Measurements from ENCODE around the gene ACAP3. TPM values are rescaled to one million over a fixed set of nuclear protein-coding genes. Genes with fewer than 3 reads are reported as not detected.

The ACAP3 gene
- total and polyA plus RNA-seq, 2 experiments from 2014 or later = 8.1 to 31.9 TPM

DNA sequence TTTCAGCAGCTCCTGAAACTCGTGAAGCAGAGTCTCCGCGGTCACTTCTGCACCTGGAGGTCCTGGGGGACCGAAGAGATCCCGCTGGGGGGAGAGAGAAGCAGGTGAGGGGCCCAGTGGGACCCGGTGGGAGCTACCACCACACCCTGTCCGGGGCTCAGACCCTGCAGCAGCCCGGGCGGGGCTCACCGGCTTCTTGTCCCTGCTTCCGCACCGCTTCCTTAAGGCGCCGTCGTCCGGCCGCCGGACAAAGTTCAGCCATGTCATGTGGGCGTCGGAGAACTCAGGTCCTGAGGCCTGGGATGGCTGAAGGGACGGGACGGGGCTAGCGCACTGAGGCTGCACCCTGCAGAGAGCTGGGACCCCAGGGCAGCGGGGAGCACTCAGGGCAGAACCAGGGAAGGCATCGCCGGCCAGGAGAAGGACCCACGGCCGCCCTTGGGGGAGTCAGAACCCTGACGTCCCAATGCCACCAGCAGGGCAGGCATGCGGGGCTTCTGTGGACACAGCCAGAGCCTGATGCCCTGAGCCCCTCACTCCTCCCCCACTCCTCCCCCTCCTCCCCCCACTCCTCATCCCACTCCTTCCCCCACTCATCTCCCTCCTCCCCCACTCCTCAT lies 63.4 kb downstream of the ACAP3 start:
- H3K27me3 ChIP-seq (ENCODE audit: insufficient read depth) = peaks cover 10% of the 10 kb centered on the region; the same call in 1 of the 2 replicates

More for the DNA sequence above, 63.4 kb downstream of the ACAP3 start:
- H3K9me3 Mint-ChIP-seq = no peaks in the 10 kb centered on the region
- Histone ChIP-seq H3K4me2 (no peak overlapping the region), H3K36me3 (ENCODE audit: insufficient read depth) (no peaks in the 10 kb centered on the region), H4K20me1 (replicated peaks; ENCODE audit: insufficient read depth) (no peaks in the 10 kb centered on the region), H3K4me1 (ENCODE audit: insufficient read depth) (peaks cover 3% of the 10 kb centered on the region; the same call in 1 of the 2 replicates), H3K79me2 (replicated peaks; ENCODE audit: insufficient read depth) (no peaks in the 10 kb centered on the region), H3F3A (replicated peaks; ENCODE audit: low read depth) (no peaks in the 10 kb centered on the region), H3K9me2 (ENCODE audit: insufficient read depth) (no peaks in the 10 kb centered on the region), H3K27ac (ENCODE audit: low read depth) (no peak overlapping the region), H3K4me3 (no peak overlapping the region), H2AFZ (no peak overlapping the region)
- TF ChIP-seq POLR2AphosphoS5 (IDR thresholded peaks at IDR 0.05; ENCODE audit: low read depth) = no peak
- TF ChIP-seq, protein P1, sequence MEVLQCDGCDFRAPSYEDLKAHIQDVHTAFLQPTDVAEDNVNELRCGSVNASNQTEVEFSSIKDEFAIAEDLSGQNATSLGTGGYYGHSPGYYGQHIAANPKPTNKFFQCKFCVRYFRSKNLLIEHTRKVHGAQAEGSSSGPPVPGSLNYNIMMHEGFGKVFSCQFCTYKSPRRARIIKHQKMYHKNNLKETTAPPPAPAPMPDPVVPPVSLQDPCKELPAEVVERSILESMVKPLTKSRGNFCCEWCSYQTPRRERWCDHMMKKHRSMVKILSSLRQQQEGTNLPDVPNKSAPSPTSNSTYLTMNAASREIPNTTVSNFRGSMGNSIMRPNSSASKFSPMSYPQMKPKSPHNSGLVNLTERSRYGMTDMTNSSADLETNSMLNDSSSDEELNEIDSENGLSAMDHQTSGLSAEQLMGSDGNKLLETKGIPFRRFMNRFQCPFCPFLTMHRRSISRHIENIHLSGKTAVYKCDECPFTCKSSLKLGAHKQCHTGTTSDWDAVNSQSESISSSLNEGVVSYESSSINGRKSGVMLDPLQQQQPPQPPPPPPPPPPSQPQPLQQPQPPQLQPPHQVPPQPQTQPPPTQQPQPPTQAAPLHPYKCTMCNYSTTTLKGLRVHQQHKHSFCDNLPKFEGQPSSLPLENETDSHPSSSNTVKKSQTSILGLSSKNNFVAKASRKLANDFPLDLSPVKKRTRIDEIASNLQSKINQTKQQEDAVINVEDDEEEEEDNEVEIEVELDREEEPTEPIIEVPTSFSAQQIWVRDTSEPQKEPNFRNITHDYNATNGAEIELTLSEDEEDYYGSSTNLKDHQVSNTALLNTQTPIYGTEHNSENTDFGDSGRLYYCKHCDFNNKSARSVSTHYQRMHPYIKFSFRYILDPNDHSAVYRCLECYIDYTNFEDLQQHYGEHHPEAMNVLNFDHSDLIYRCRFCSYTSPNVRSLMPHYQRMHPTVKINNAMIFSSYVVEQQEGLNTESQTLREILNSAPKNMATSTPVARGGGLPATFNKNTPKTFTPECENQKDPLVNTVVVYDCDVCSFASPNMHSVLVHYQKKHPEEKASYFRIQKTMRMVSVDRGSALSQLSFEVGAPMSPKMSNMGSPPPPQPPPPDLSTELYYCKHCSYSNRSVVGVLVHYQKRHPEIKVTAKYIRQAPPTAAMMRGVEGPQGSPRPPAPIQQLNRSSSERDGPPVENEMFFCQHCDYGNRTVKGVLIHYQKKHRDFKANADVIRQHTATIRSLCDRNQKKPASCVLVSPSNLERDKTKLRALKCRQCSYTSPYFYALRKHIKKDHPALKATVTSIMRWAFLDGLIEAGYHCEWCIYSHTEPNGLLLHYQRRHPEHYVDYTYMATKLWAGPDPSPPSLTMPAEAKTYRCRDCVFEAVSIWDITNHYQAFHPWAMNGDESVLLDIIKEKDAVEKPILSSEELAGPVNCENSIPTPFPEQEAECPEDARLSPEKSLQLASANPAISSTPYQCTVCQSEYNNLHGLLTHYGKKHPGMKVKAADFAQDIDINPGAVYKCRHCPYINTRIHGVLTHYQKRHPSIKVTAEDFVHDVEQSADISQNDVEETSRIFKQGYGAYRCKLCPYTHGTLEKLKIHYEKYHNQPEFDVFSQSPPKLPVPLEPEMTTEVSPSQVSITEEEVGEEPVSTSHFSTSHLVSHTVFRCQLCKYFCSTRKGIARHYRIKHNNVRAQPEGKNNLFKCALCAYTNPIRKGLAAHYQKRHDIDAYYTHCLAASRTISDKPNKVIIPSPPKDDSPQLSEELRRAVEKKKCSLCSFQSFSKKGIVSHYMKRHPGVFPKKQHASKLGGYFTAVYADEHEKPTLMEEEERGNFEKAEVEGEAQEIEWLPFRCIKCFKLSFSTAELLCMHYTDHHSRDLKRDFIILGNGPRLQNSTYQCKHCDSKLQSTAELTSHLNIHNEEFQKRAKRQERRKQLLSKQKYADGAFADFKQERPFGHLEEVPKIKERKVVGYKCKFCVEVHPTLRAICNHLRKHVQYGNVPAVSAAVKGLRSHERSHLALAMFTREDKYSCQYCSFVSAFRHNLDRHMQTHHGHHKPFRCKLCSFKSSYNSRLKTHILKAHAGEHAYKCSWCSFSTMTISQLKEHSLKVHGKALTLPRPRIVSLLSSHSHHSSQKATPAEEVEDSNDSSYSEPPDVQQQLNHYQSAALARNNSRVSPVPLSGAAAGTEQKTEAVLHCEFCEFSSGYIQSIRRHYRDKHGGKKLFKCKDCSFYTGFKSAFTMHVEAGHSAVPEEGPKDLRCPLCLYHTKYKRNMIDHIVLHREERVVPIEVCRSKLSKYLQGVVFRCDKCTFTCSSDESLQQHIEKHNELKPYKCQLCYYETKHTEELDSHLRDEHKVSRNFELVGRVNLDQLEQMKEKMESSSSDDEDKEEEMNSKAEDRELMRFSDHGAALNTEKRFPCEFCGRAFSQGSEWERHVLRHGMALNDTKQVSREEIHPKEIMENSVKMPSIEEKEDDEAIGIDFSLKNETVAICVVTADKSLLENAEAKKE (CRISPR knock-in tag; IDR thresholded peaks at IDR 0.05) = no peak
- no peak for TF ChIP-seq CREB1 (CRISPR knock-in tag; IDR thresholded peaks at IDR 0.05; ENCODE audit: low read depth)
- no peak for TF ChIP-seq STAT1 (IDR thresholded peaks at IDR 0.05; ENCODE audit: unreplicated experiment)
- TF ChIP-seq, protein P2, sequence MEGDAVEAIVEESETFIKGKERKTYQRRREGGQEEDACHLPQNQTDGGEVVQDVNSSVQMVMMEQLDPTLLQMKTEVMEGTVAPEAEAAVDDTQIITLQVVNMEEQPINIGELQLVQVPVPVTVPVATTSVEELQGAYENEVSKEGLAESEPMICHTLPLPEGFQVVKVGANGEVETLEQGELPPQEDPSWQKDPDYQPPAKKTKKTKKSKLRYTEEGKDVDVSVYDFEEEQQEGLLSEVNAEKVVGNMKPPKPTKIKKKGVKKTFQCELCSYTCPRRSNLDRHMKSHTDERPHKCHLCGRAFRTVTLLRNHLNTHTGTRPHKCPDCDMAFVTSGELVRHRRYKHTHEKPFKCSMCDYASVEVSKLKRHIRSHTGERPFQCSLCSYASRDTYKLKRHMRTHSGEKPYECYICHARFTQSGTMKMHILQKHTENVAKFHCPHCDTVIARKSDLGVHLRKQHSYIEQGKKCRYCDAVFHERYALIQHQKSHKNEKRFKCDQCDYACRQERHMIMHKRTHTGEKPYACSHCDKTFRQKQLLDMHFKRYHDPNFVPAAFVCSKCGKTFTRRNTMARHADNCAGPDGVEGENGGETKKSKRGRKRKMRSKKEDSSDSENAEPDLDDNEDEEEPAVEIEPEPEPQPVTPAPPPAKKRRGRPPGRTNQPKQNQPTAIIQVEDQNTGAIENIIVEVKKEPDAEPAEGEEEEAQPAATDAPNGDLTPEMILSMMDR (conservative IDR thresholded peaks at IDR 0.05; ENCODE audit: low read depth in 2 of 2) = no peak
- no peak for TF ChIP-seq ZNF114 (CRISPR knock-in tag; IDR thresholded peaks at IDR 0.05)
- TF ChIP-seq, protein P3, sequence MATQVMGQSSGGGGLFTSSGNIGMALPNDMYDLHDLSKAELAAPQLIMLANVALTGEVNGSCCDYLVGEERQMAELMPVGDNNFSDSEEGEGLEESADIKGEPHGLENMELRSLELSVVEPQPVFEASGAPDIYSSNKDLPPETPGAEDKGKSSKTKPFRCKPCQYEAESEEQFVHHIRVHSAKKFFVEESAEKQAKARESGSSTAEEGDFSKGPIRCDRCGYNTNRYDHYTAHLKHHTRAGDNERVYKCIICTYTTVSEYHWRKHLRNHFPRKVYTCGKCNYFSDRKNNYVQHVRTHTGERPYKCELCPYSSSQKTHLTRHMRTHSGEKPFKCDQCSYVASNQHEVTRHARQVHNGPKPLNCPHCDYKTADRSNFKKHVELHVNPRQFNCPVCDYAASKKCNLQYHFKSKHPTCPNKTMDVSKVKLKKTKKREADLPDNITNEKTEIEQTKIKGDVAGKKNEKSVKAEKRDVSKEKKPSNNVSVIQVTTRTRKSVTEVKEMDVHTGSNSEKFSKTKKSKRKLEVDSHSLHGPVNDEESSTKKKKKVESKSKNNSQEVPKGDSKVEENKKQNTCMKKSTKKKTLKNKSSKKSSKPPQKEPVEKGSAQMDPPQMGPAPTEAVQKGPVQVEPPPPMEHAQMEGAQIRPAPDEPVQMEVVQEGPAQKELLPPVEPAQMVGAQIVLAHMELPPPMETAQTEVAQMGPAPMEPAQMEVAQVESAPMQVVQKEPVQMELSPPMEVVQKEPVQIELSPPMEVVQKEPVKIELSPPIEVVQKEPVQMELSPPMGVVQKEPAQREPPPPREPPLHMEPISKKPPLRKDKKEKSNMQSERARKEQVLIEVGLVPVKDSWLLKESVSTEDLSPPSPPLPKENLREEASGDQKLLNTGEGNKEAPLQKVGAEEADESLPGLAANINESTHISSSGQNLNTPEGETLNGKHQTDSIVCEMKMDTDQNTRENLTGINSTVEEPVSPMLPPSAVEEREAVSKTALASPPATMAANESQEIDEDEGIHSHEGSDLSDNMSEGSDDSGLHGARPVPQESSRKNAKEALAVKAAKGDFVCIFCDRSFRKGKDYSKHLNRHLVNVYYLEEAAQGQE (IDR thresholded peaks at IDR 0.05; ENCODE audit: unreplicated experiment) = no peak
- no peak for TF ChIP-seq EZH2 (IDR thresholded peaks at IDR 0.05; ENCODE audit: low read depth, unreplicated experiment)
- no peak for TF ChIP-seq EZH2phosphoT487 (IDR thresholded peaks at IDR 0.05; ENCODE audit: unreplicated experiment)
- no peak for TF ChIP-seq JUNB (IDR thresholded peaks at IDR 0.05; ENCODE audit: unreplicated experiment)
- no peak for TF ChIP-seq NANOG (IDR thresholded peaks at IDR 0.05; ENCODE audit: borderline replicate concordance)
- TF ChIP-seq, protein P4, sequence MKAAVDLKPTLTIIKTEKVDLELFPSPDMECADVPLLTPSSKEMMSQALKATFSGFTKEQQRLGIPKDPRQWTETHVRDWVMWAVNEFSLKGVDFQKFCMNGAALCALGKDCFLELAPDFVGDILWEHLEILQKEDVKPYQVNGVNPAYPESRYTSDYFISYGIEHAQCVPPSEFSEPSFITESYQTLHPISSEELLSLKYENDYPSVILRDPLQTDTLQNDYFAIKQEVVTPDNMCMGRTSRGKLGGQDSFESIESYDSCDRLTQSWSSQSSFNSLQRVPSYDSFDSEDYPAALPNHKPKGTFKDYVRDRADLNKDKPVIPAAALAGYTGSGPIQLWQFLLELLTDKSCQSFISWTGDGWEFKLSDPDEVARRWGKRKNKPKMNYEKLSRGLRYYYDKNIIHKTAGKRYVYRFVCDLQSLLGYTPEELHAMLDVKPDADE (IDR thresholded peaks at IDR 0.05) = no peak
- no peak for TF ChIP-seq ZNF331 (CRISPR knock-in tag; IDR thresholded peaks at IDR 0.05; ENCODE audit: low read depth)
- DNase-seq (ENCODE audit: low spot score) = no peak
- no peak overlapping the region for H3K27ac Mint-ChIP-seq
- H3K27me3 Mint-ChIP-seq (ENCODE audit: insufficient read depth, low read depth, poor library complexity) = peaks cover 6% of the 10 kb centered on the region
- ATAC-seq = no peak
- no peak overlapping the region for H3K4me3 Mint-ChIP-seq
- H3K36me3 Mint-ChIP-seq (ENCODE audit: low read depth) = no peaks in the 10 kb centered on the region
- no peaks in the 10 kb centered on the region for H3K4me1 Mint-ChIP-seq

Data from GM23338 (cell line).